ENCODE measurements around the gene TFDP1.
A peak's percentile ranks its signal among the peaks of the same experiment; 100 is the strongest.

The TFDP1 gene

DNA sequence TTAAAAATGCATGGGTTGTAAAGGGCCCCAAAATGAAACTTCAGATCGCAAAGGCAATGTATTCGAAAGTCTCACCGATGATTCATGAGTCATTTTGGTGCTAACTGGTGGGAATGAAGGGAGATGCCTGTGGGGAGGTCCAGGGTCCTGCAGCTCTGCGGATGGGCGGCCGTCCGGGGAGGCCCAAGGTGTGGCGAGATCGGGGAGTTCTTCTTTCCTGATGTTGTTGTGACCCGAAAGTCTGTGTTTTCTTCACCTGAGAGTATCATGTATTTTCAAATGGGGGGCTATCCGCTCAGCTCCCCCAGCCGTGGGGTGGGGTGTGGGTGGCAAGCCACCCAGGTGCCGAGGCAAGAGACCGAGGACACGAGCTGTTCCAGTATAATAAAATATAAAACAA is 36.5 kb downstream of the TFDP1 start:
- TF ChIP-seq, protein P1, sequence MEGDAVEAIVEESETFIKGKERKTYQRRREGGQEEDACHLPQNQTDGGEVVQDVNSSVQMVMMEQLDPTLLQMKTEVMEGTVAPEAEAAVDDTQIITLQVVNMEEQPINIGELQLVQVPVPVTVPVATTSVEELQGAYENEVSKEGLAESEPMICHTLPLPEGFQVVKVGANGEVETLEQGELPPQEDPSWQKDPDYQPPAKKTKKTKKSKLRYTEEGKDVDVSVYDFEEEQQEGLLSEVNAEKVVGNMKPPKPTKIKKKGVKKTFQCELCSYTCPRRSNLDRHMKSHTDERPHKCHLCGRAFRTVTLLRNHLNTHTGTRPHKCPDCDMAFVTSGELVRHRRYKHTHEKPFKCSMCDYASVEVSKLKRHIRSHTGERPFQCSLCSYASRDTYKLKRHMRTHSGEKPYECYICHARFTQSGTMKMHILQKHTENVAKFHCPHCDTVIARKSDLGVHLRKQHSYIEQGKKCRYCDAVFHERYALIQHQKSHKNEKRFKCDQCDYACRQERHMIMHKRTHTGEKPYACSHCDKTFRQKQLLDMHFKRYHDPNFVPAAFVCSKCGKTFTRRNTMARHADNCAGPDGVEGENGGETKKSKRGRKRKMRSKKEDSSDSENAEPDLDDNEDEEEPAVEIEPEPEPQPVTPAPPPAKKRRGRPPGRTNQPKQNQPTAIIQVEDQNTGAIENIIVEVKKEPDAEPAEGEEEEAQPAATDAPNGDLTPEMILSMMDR (IDR thresholded peaks at IDR 0.05): no peak

DNA sequence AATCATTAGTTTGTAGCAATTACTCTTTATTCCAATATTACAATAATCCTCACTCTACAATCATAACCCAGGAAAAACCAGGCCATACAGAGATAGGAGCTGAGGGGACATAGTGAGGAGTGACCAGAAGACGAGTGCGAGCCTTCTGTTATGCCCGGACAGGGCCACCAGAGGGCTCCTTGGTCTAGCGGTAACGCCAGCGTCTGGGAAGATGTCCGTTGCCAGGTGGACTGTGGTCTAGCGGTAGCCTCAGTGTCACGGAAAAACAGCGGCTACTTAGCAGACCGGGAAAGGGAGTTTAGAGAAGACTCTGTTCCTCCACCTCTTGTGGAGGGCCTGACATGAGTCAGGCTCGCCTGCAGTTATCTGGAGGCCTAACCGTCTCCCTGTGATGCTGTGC is 36.9 kb downstream of the TFDP1 start:
- TF ChIP-seq, protein P1 (IDR thresholded peaks at IDR 0.05): peak; percentile 47; the same call in 1 of the 2 replicates

DNA sequence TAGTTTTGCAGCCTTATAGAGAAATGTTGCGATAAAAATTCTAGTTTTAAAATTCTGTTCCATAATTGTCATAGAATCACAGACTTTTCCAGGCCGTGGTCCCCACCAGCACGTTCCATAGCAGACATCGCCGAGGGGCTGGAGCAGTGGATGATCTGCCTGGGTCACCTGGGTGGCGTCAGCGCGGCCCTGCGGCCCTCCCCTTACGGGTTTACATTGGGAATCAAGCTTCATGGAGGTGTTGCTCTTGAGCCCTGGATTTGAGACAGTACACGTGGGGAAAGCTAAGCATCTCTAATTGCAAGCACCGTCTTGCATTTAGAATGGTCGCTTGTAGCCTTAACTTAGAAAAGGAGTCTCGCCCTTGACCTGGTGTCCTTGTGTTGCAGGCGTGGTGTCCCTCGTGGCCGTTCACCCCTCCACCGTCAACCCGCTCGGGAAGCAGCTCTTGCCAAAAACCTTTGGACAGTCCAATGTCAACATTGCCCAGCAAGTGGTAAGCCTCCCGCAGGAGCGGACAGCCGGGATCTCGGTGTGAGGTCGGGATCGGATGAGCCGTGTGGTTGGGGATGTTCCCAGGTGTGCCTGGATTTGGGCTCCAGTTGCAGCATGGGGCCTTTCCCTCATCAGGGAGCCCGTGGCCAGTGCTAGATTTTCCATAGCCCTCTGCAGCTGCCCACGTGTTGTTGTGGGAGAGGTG is 38.4 kb downstream of the TFDP1 start:
- TF ChIP-seq, protein P1 (IDR thresholded peaks at IDR 0.05): no peak

DNA sequence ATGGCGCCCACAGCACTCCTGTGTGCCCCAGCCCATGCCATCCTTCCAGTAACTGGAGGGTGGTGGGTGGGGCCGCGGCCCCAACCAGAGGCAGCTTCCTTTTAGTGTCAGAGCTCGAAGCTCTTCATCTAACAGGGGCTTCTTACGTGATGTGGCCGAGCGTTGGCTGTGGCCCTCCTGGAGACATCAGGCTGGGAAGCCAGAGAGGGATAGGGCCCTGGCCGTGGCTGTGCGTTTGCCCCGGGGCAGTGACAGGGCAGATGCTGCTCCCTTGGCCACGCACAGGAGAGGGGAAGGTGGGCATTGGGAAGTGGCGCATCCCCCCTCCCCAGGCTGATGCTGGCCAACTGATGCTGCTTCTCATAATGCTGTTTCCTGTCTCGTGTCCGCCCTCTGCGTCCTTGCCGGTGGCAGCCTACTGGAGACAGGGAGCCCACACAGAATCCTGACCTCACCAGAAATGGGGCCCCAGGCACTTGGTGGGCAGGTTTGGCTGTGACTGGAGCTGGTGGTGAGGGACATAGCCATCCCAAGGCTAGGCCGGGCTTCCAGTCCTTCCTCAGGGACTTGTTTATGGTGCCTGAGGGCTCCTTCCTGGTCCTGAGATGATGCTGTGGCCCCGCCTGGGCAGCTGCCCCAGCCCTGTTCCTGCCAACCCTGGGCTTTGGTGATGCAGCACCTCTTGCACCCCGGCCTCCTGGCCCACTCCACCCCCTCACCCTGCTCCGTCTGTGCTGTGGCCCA is 39.1 kb downstream of the TFDP1 start:
- TF ChIP-seq, protein P1 (IDR thresholded peaks at IDR 0.05): no peak

DNA sequence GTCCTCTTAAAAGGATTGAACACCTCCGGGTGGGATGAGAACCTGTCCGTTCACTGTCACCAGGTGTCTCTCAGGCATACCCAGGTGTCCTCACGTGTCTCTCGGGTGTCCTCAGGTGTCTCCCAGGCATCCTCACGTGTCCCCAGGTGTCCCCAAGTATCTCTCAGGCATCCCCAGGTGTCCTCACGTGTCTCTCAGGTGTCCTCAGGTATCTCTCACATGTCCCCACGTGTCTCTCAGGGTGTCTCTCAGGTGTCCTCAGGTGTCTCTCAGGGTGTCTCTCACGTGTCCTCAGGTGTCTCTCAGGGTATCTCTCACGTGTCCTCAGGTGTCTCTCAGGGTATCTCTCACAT is 39.7 kb downstream of the TFDP1 start:
- TF ChIP-seq, protein P1 (IDR thresholded peaks at IDR 0.05): no peak

DNA sequence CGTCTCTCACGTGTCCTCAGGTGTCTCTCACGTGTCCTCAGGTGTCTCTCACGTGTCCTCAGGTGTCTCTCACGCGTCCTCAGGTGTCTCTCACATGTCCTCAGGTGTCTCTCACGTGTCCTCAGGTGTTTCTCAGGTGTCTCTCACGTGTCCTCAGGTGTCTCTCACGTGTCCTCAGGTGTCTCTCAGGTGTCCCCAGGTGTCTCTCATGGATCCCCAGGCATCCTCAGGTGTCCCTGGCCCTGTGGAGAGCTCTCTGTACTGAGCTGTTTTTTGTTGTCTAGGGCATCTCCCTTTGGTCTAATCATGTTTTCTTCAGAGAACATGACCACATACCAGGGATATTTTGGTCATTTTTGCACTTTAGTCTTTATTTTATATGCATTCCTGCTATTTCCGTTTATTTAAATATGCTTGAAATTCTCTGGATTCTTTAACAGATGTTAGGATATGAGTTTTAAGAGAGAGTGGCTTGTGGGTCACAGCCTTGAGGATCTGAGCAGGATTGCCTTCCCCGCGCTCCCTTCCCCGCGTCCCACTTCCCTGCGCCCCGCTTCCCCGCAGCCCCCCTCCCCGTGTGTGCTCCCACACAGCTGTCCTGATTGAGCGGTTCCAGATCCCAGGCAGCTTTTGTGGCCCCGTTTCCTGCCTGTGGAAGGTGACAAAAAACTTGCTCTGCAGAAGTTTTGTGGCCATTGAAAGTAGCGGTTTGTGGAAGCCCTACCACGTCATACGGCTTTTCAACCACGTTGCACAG is 41.6 kb downstream of the TFDP1 start:
- TF ChIP-seq, protein P1 (IDR thresholded peaks at IDR 0.05): no peak

DNA sequence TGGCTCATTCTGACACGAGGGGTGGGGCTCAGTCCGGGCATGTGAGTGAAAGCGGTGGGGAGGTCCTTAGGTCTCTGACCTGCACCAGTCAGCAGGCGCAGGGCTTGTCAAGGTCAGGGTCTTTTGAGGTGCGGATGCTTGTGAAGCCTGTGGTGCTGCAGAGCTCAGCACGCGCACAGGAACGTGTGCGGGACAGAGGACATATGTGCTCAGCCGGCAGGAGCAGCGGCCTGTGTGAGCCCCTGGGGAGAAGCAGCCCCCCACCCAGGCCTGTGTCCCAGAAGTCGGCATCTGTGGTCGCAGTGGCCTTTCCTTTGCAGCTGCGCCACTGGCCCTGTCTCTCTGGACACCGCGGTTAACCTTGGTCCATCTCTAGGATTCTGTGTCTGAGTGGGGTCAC is 42.6 kb downstream of the TFDP1 start:
- TF ChIP-seq, protein P1 (IDR thresholded peaks at IDR 0.05): no peak
